Hepatocyte (in vitro differentiated cells): ENCODE data around the gene DAB2. TPM values are rescaled to one million over a fixed set of nuclear protein-coding genes. Genes with fewer than 3 reads are reported as not detected.

ENCODE experiments used
- DNase-seq: peaks from one replicate; pipeline ENCODE4 v3.0.0-alpha.2; 2016; ENCODE audit warnings: low spot score
- H2AFZ ChIP-seq: fragments of 200-600 bp; sonication (generic); 2 replicates; pipeline ENCODE4 v1.6.0; 2016; ENCODE audit warnings: antibody characterized with exemption, mild to moderate bottlenecking
- H3K27ac ChIP-seq: fragments of 200-600 bp; sonication (generic); 2 replicates; pipeline ENCODE4 v1.5.1; 2016; ENCODE audit warnings: mild to moderate bottlenecking
- H3K27me3 ChIP-seq: fragments of 200-600 bp; sonication (generic); 2 replicates; pipeline ENCODE4 v1.6.1; 2016
- H3K36me3 ChIP-seq: fragments of 200-600 bp; sonication (generic); replicated peaks from 2 replicates; pipeline ENCODE4 v1.5.1; 2016; ENCODE audit warnings: low read depth; ENCODE audit not compliant: insufficient read depth
- H3K4me1 ChIP-seq: fragments of 200-600 bp; sonication (generic); 2 replicates; pipeline ENCODE4 v1.5.1; 2016; ENCODE audit warnings: mild to moderate bottlenecking, moderate library complexity; ENCODE audit not compliant: insufficient read depth
- H3K4me2 ChIP-seq: fragments of 200-600 bp; sonication (generic); 2 replicates; pipeline ENCODE4 v1.6.0; 2016
- H3K4me3 ChIP-seq: fragments of 200-600 bp; sonication (generic); 2 replicates; pipeline ENCODE4 v1.5.1; 2016; ENCODE audit warnings: mild to moderate bottlenecking
- H3K79me2 ChIP-seq: fragments of 200-600 bp; sonication (generic); 2 replicates; pipeline ENCODE4 v1.6.0; 2017; ENCODE audit warnings: mild to moderate bottlenecking
- H3K9me2 ChIP-seq: fragments of 200-600 bp; sonication (generic); replicated peaks from 2 replicates; pipeline ENCODE4 v1.6.0; 2017; ENCODE audit warnings: mild to moderate bottlenecking; ENCODE audit not compliant: insufficient read depth
- H3K9me3 ChIP-seq: fragments of 200-600 bp; sonication (generic); 2 replicates; pipeline ENCODE4 v1.5.1; 2016; ENCODE audit warnings: low read depth, mild to moderate bottlenecking
- H4K20me1 ChIP-seq: fragments of 200-600 bp; sonication (generic); 2 replicates; pipeline ENCODE4 v1.6.0; 2016; ENCODE audit warnings: mild to moderate bottlenecking; ENCODE audit not compliant: insufficient read depth, poor library complexity, severe bottlenecking
- CTCF ChIP-seq: fragments of 200-600 bp; sonication (generic); IDR thresholded peaks from 2 replicates; pipeline ENCODE4 v1.5.1; 2016; ENCODE audit warnings: antibody characterized with exemption, mild to moderate bottlenecking; ENCODE audit not compliant: poor library complexity
- EZH2 ChIP-seq: fragments of 200-600 bp; sonication (generic); IDR thresholded peaks from 2 replicates; pipeline ENCODE4 v1.6.1; 2016; ENCODE audit warnings: antibody characterized with exemption, mild to moderate bottlenecking, borderline replicate concordance
- EZH2phosphoT487 ChIP-seq: fragments of 200-600 bp; sonication (generic); IDR thresholded peaks from one replicate; pipeline ENCODE4 v1.6.1; 2018; ENCODE audit warnings: antibody characterized with exemption, mild to moderate bottlenecking, low read depth, moderate library complexity; ENCODE audit not compliant: unreplicated experiment, severe bottlenecking
- WGBS: methylation state at CpG from one replicate; pipeline ENCODE4 v1.1.6; 2016; ENCODE audit warnings: low lambda C conversion rate; ENCODE audit errors: missing lambda C conversion rate; 5-methylcytosine and 5-hydroxymethylcytosine counted together
- polyA plus RNA-seq: library from polyadenylated mRNA; unstranded; fragments of >200 nt; fragmentation: Nextera tagmentation; extraction: Ambion mirVana; gene quantifications from 2 replicates; pipeline ENCODE4 v1.2.1, GENCODE V29; 2016
- total RNA-seq: library from RNA; depleted of rRNA; stranded (reverse); fragments of >200 nt; gene quantifications from 2 replicates; pipeline ENCODE4 v1.2.3, GENCODE V29; 2014

The DAB2 gene
- total and polyA plus RNA-seq, 2 experiments from 2014 or later, result 98.9 to 130 TPM

- Histone ChIP-seq H3K27ac (no peak overlapping the region), H3K4me2 (no peak overlapping the region), H3K36me3 (no peaks in the 10 kb centered on the region), H3K9me2 (no peaks in the 10 kb centered on the region), H4K20me1 (no peaks in the 10 kb centered on the region), H3K9me3 (no peaks in the 10 kb centered on the region), H3K27me3 (no peaks in the 10 kb centered on the region), H3K4me3 (no peak overlapping the region), H2AFZ (no peak overlapping the region), H3K4me1 (peaks cover 31% of the 10 kb centered on the region), H3K79me2 (peaks cover 3% of the 10 kb centered on the region)
- WGBS, result 41% methylated on average over 2 of the region's 2 CpGs
- TF ChIP-seq EZH2phosphoT487, result no peak
- TF ChIP-seq EZH2, result no peak
- no peak for TF ChIP-seq CTCF
- DNase-seq, result no peak
Observed at GRCh38 chr5:39430461-39430860, 5.7 kb upstream of the DAB2 start.

- no peaks in the 10 kb centered on the region for H4K20me1 ChIP-seq
- no peaks in the 10 kb centered on the region for H3K27me3 ChIP-seq
- no peaks in the 10 kb centered on the region for H3K9me3 ChIP-seq
- H3K9me2 ChIP-seq, result no peaks in the 10 kb centered on the region
- no peaks in the 10 kb centered on the region for H3K36me3 ChIP-seq
- no peak overlapping the region for H2AFZ ChIP-seq
- WGBS, result 92% methylated on average over 4 of the region's 4 CpGs
- H3K79me2 ChIP-seq, result peaks cover 10% of the 10 kb centered on the region
- no peak overlapping the region for H3K27ac ChIP-seq
- no peak overlapping the region for H3K4me2 ChIP-seq
- H3K4me3 ChIP-seq, result no peak overlapping the region
- no peak for DNase-seq
- TF ChIP-seq EZH2phosphoT487 (no peak), CTCF (no peak), EZH2 (no peak)
- H3K4me1 ChIP-seq, result peaks cover 29% of the 10 kb centered on the region
Observed at GRCh38 chr5:39428640-39429039, 3.9 kb upstream of the DAB2 start.

- H3K27ac ChIP-seq, result peak overlapping the region; percentile 52
- H3K4me2 ChIP-seq, result no peak overlapping the region
Observed at GRCh38 chr5:39427633-39428032, 2.9 kb upstream of the DAB2 start.

GRCh38 chr5:39427229-39427628 lies 2.4 kb upstream of the DAB2 start:
- no peaks in the 10 kb centered on the region for H3K9me2 ChIP-seq
- TF ChIP-seq EZH2, result no peak
- no peak for TF ChIP-seq CTCF
- TF ChIP-seq EZH2phosphoT487, result no peak
- H2AFZ ChIP-seq, result no peak overlapping the region
- H3K4me2 ChIP-seq, result peak overlapping the region; percentile 53
- peak; percentile 28 for DNase-seq
- WGBS, result 20% methylated on average over 3 of the region's 3 CpGs
- H3K9me3 ChIP-seq, result no peaks in the 10 kb centered on the region
- no peak overlapping the region for H3K4me3 ChIP-seq
- H3K27me3 ChIP-seq, result no peaks in the 10 kb centered on the region
- H3K27ac ChIP-seq, result peak overlapping the region; percentile 89
- peaks cover 23% of the 10 kb centered on the region for H3K79me2 ChIP-seq
- H4K20me1 ChIP-seq, result no peaks in the 10 kb centered on the region
- no peaks in the 10 kb centered on the region for H3K36me3 ChIP-seq
- peaks cover 23% of the 10 kb centered on the region for H3K4me1 ChIP-seq

More at GRCh38 chr5:39427633-39428032, 2.9 kb upstream of the DAB2 start:
- Histone ChIP-seq H3K9me3 (no peaks in the 10 kb centered on the region), H3K4me1 (peaks cover 26% of the 10 kb centered on the region), H4K20me1 (no peaks in the 10 kb centered on the region), H3K27me3 (no peaks in the 10 kb centered on the region), H3K9me2 (no peaks in the 10 kb centered on the region), H3K36me3 (no peaks in the 10 kb centered on the region), H3K4me3 (no peak overlapping the region), H3K79me2 (peaks cover 19% of the 10 kb centered on the region), H2AFZ (no peak overlapping the region)
- no peak for DNase-seq
- no peak for TF ChIP-seq EZH2
